ENCODE measurements around the gene PRR23A. TPM values are rescaled to one million over a fixed set of nuclear protein-coding genes. Genes with fewer than 3 reads are reported as not detected.
A peak's percentile ranks its signal among the peaks of the same experiment; 100 is the strongest.

PRR23A gene
- total RNA-seq, 1 experiment from 2014 or later = not detected

DNA sequence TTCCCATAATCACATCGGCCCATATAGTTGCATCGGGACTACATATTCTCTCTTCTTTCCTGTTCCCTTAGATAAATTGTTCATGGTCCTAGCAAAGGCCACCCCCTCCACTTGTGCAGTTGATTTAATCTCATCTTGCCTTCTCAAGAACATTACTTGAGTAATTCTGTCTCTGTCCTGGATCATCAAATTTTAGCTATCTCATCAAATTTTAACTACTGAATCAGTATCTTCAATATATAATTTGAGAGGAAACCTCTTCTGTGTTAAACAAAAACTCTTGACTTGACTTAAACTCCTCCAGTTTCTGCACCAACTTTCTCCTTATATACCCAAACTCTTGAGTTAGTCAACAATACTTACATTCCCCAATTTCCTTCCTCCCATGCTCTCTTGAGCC, 18.9 kb upstream of the PRR23A start:
- CTCF ChIA-PET = no interaction called here
- no peak overlapping the region for H3K27ac Mint-ChIP-seq (ENCODE audit: low read depth, unreplicated experiment)
- TF ChIP-seq, protein P1, sequence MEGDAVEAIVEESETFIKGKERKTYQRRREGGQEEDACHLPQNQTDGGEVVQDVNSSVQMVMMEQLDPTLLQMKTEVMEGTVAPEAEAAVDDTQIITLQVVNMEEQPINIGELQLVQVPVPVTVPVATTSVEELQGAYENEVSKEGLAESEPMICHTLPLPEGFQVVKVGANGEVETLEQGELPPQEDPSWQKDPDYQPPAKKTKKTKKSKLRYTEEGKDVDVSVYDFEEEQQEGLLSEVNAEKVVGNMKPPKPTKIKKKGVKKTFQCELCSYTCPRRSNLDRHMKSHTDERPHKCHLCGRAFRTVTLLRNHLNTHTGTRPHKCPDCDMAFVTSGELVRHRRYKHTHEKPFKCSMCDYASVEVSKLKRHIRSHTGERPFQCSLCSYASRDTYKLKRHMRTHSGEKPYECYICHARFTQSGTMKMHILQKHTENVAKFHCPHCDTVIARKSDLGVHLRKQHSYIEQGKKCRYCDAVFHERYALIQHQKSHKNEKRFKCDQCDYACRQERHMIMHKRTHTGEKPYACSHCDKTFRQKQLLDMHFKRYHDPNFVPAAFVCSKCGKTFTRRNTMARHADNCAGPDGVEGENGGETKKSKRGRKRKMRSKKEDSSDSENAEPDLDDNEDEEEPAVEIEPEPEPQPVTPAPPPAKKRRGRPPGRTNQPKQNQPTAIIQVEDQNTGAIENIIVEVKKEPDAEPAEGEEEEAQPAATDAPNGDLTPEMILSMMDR (IDR thresholded peaks at IDR 0.05; ENCODE audit: unreplicated experiment) = no peak

GRCh38 chr3:139020868-139021234, 14.8 kb upstream of the PRR23A start, which contains the start of gene PRR23B:
PRR23B (minus strand) TSS chr3:139020926; CDS start chr3:139020661, 265 bp downstream.
- Mint-ChIP-seq H3K27me3 (ENCODE audit: insufficient read depth, unreplicated experiment) (no peaks in the 10 kb centered on the region), H3K36me3 (ENCODE audit: insufficient read depth, unreplicated experiment) (no peaks in the 10 kb centered on the region), H3K9me3 (ENCODE audit: unreplicated experiment) (peaks cover 8% of the 10 kb centered on the region), H3K27ac (ENCODE audit: low read depth, unreplicated experiment) (no peak within 1 kb of the TSS), H3K4me3 (ENCODE audit: unreplicated experiment) (no peak within 1 kb of the TSS), H3K4me1 (ENCODE audit: insufficient read depth, unreplicated experiment) (peaks cover 5% of the 10 kb centered on the region)
- DNase-seq (ENCODE audit: unreplicated experiment) = no peak
- ChIA-PET POLR2A (interaction anchor here (0.6 kb wide), 1 partner anchor 44 kb away, joined by 3 read pairs; no protein-coding TSS in a partner anchor), CTCF (no interaction called here)
- no TSS peak for BruUV-seq (replicated peaks)
- TF ChIP-seq, protein P1 (IDR thresholded peaks at IDR 0.05; ENCODE audit: unreplicated experiment) = no peak
- intact Hi-C loops (cut with micrococcal nuclease) = no loop called here

More for the DNA sequence above, 18.9 kb upstream of the PRR23A start:
- H3K4me1 Mint-ChIP-seq (ENCODE audit: insufficient read depth, unreplicated experiment) = no peaks in the 10 kb centered on the region
- intact Hi-C loops (cut with micrococcal nuclease) = no loop called here
- no peak overlapping the region for H3K4me3 Mint-ChIP-seq (ENCODE audit: unreplicated experiment)
- H3K9me3 Mint-ChIP-seq (ENCODE audit: unreplicated experiment) = peaks cover 7% of the 10 kb centered on the region
- POLR2A ChIA-PET = no interaction called here
- H3K36me3 Mint-ChIP-seq (ENCODE audit: insufficient read depth, unreplicated experiment) = no peaks in the 10 kb centered on the region
- no TSS peak for BruUV-seq (replicated peaks)
- H3K27me3 Mint-ChIP-seq (ENCODE audit: insufficient read depth, unreplicated experiment) = peaks cover 8% of the 10 kb centered on the region
- DNase-seq (ENCODE audit: unreplicated experiment) = no peak

DNA sequence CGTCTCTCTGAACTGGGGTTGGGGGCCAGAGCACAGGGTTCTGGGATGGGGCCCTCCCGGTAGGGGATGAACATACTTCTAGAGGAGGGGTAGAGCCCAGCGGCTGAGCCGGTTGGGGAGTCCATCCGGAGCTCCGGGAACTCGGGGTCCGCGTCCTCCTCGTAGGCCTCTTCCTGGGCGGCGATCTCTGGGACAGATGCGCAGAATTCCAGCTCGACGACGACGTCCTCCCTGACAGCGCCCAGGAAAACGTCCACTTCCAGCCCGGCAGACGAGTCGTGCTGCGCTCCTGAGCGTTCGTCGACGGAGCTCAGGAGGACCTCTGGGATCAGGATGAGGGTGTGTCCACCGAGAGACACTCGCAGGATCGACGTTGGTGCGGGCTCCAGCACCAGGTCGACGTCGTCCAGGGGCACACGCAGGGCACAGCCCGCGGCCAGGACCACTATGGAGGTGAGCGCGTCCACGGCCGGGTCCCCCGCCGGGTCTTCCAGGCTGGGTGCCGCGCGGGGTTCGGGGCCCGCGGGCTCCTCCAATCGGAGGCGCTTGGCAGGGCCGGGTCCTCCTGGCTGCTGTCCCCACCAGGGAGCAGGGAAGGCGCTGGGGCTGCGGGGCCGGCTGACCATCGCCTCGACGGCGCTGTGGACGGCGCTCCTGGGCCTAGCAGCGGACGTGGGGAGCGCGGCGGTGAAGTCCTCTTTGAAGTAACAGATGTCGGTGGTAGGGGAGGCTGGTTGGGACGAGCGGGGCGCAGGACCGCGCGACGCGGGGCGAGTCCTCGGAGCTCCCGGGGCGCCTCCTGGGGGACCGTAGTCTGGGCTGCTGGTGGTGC, 14.2 kb upstream of the PRR23A start:
- intact Hi-C loops (cut with micrococcal nuclease) = no loop called here
- Mint-ChIP-seq H3K27ac (ENCODE audit: low read depth, unreplicated experiment) (no peak overlapping the region), H3K36me3 (ENCODE audit: insufficient read depth, unreplicated experiment) (no peaks in the 10 kb centered on the region), H3K4me3 (ENCODE audit: unreplicated experiment) (no peak overlapping the region), H3K9me3 (ENCODE audit: unreplicated experiment) (peaks cover 8% of the 10 kb centered on the region), H3K4me1 (ENCODE audit: insufficient read depth, unreplicated experiment) (peaks cover 5% of the 10 kb centered on the region), H3K27me3 (ENCODE audit: insufficient read depth, unreplicated experiment) (no peaks in the 10 kb centered on the region)
- CTCF ChIA-PET = no interaction called here
- DNase-seq (ENCODE audit: unreplicated experiment) = no peak
- TF ChIP-seq, protein P1 (IDR thresholded peaks at IDR 0.05; ENCODE audit: unreplicated experiment) = no peak
- no TSS peak for BruUV-seq (replicated peaks)
- POLR2A ChIA-PET = no interaction called here

DNA sequence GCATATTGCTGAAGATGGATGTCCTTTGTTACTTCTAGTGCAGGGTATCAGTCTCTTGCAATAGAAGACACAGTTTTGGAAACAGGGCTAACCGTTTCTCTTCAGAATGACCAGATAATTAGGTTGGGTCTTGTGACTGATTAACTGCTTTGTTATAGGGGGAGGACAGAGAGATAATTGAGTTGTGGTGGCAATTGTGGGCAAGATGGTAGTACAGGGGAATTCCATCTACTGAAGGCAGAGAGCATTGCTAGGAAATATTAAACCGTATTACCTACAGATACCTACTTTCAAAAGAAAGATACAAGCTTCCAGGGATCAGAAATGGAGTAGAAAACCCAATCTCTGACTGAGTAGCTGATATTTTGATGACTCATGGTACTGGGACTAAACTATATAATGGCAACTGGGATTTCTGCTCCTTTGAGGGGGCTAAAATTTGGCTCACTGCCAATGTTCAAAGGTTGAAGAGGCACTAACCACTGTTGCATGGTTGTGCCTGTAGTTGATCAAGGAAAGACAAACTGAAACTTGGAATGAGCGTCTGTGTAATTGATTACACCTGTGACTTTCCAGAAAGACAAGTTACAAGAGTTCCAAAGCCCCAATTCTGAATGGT, 10.5 kb upstream of the PRR23A start:
- Mint-ChIP-seq H3K27me3 (ENCODE audit: insufficient read depth, unreplicated experiment) (no peaks in the 10 kb centered on the region), H3K9me3 (ENCODE audit: unreplicated experiment) (peaks cover 9% of the 10 kb centered on the region), H3K27ac (ENCODE audit: low read depth, unreplicated experiment) (no peak overlapping the region), H3K4me1 (ENCODE audit: insufficient read depth, unreplicated experiment) (peaks cover 5% of the 10 kb centered on the region), H3K36me3 (ENCODE audit: insufficient read depth, unreplicated experiment) (no peaks in the 10 kb centered on the region), H3K4me3 (ENCODE audit: unreplicated experiment) (no peak overlapping the region)
- ChIA-PET POLR2A (no interaction called here), CTCF (interaction anchor here (0.9 to 1.6 kb wide), 4 partner anchors 14 to 321 kb away, joined by 3 to 5 read pairs (median 3); no protein-coding TSS in a partner anchor)
- no TSS peak for BruUV-seq (replicated peaks)
- peak; percentile 1 for DNase-seq (ENCODE audit: unreplicated experiment)
- TF ChIP-seq, protein P1 (IDR thresholded peaks at IDR 0.05; ENCODE audit: unreplicated experiment) = no peak
- intact Hi-C loops (cut with micrococcal nuclease) = no loop called here

Measured in MCF 10A (cell line).